Left ventricle myocardium inferior (tissue), 1 donor: ENCODE data around the gene PPP2R2C. TPM values are rescaled to one million over a fixed set of nuclear protein-coding genes. Genes with fewer than 3 reads are reported as not detected.

Experiments used
- DNase-seq: peaks from one replicate; pipeline ENCODE4 v3.0.0-alpha.2; 2020
- H3K27ac ChIP-seq: fragments of 200-600 bp; replicated peaks from 2 replicates; pipeline ENCODE4 v1.8.0; 2021
- H3K27me3 ChIP-seq: fragments of 200-600 bp; 2 replicates; pipeline ENCODE4 v1.8.0; 2021; ENCODE audit warnings: low read depth
- H3K36me3 ChIP-seq: fragments of 200-600 bp; 2 replicates; pipeline ENCODE4 v1.8.0; 2021
- H3K4me1 ChIP-seq: fragments of 200-600 bp; 2 replicates; pipeline ENCODE4 v1.8.0; 2021
- H3K4me3 ChIP-seq: fragments of 200-600 bp; 2 replicates; pipeline ENCODE4 v1.8.0; 2021; ENCODE audit warnings: mild to moderate bottlenecking, moderate library complexity
- H3K9me3 ChIP-seq: fragments of 200-600 bp; replicated peaks from 2 replicates; pipeline ENCODE4 v1.8.0; 2021
- intact Hi-C: fragments of 100-400 bp; cut with micrococcal nuclease; formaldehyde crosslinking; loops from one replicate; pipeline ENCODE4 v1.11.0; 2022
- total RNA-seq: library from RNA; stranded (reverse); fragmentation: NEBNext Ultra II Directional; extraction: Animal tissue kit (Norgen Biotek cat#: 25700); gene quantifications from one replicate; pipeline ENCODE4 v1.2.1, GENCODE V29; 2021
- TF ChIP-seq, protein P1 (sequence below): fragments of 200-600 bp; IDR thresholded peaks from 2 replicates; pipeline ENCODE4 v1.8.0; 2021; ENCODE audit warnings: antibody characterized with exemption, mild to moderate bottlenecking, borderline replicate concordance
- donor health status: DM: no; HTN: yes; CAD: no; lungs with severe emphysema.

The PPP2R2C gene
- total RNA-seq, 1 donor from 2014 or later: 9.7 TPM

GRCh38 chr4:6338175-6338950 lies 134.1 kb downstream of the PPP2R2C start:
- intact Hi-C loops: no loop called here
- no peak for DNase-seq
- peaks cover 66% of the 10 kb centered on the region for H3K27me3 ChIP-seq

DNA sequence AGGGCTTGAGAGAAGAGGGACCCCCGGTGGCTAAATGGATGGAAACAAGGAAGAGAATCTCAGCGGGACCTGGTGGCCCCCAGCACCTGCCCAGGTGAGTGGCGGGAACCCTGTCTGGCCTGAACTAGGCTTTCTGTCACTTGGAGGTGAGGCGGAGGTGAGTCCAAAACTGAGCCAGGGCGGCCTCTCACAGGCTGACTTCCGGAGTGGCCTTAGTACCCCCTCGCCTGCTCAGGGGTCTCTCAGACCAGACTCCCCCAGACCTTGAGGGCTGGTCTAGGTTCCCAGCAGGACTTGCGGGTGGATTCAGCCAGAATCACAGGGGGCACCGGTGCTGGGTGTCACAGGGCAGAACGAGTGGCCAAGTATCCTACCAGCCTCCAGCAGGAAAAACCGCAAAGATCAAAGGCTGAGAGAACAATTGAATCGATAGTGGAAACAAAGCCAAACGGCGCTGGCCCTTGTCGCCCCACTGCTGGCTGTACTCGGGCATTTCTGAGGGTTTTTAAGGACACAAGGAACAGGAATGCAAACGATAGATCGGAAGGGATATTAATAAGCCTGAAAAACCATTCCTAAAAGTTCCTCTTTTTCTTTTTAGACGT lies 135.0 kb downstream of the PPP2R2C start:
- TF ChIP-seq, protein P1, sequence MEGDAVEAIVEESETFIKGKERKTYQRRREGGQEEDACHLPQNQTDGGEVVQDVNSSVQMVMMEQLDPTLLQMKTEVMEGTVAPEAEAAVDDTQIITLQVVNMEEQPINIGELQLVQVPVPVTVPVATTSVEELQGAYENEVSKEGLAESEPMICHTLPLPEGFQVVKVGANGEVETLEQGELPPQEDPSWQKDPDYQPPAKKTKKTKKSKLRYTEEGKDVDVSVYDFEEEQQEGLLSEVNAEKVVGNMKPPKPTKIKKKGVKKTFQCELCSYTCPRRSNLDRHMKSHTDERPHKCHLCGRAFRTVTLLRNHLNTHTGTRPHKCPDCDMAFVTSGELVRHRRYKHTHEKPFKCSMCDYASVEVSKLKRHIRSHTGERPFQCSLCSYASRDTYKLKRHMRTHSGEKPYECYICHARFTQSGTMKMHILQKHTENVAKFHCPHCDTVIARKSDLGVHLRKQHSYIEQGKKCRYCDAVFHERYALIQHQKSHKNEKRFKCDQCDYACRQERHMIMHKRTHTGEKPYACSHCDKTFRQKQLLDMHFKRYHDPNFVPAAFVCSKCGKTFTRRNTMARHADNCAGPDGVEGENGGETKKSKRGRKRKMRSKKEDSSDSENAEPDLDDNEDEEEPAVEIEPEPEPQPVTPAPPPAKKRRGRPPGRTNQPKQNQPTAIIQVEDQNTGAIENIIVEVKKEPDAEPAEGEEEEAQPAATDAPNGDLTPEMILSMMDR: no peak
- H3K27me3 ChIP-seq: peaks cover 74% of the 10 kb centered on the region
- no peaks in the 10 kb centered on the region for H3K36me3 ChIP-seq
- intact Hi-C loops: no loop called here
- no peak overlapping the region for H3K4me3 ChIP-seq
- peaks cover 6% of the 10 kb centered on the region for H3K9me3 ChIP-seq
- H3K4me1 ChIP-seq: peaks cover 4% of the 10 kb centered on the region
- DNase-seq: no peak
- H3K27ac ChIP-seq: no peak overlapping the region

More at GRCh38 chr4:6338175-6338950, 134.1 kb downstream of the PPP2R2C start:
- H3K36me3 ChIP-seq: no peaks in the 10 kb centered on the region
- peaks cover 10% of the 10 kb centered on the region for H3K4me1 ChIP-seq
- H3K27ac ChIP-seq: no peak overlapping the region
- no peak overlapping the region for H3K4me3 ChIP-seq
- TF ChIP-seq, protein P1: no peak
- peaks cover 6% of the 10 kb centered on the region for H3K9me3 ChIP-seq

GRCh38 chr4:6336166-6336565 lies 136.2 kb downstream of the PPP2R2C start:
- TF ChIP-seq, protein P1: no peak
- Histone ChIP-seq H3K27me3 (peaks cover 79% of the 10 kb centered on the region), H3K9me3 (peaks cover 10% of the 10 kb centered on the region), H3K36me3 (no peaks in the 10 kb centered on the region), H3K27ac (no peak overlapping the region), H3K4me3 (no peak overlapping the region), H3K4me1 (no peaks in the 10 kb centered on the region)
- intact Hi-C loops: no loop called here
- DNase-seq: no peak

DNA sequence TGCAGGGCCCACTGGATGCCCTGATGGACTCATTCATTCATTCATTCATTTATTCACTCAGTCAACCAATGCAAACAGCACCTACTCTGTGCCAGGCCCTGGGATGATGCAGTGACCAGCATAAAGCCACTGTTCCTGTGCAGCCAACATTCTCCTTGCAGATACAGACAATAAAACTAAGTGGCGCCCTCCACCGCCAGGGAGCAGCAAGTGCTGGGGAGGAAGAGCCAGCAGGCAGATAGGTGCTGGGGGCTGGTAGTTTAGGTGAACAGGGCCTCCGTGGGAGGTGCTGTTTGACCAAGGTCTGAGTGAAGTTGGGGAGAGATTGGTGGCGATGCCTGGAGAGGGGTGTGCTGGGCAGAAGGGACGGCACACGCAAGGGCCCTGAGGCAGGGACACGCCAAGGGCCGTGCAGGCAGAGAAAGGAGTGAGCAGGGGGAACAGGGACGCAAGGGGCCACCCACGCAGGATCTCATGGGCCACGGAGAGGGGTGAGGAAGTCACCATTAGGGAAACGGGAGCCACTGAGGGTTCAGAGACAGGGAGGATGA lies 137.3 kb downstream of the PPP2R2C start:
- H3K9me3 ChIP-seq: peaks cover 10% of the 10 kb centered on the region
- no peaks in the 10 kb centered on the region for H3K36me3 ChIP-seq
- intact Hi-C loops: no loop called here
- peaks cover 69% of the 10 kb centered on the region for H3K27me3 ChIP-seq
- DNase-seq: no peak
- H3K4me1 ChIP-seq: no peaks in the 10 kb centered on the region
- TF ChIP-seq, protein P1: no peak
- no peak overlapping the region for H3K27ac ChIP-seq
- H3K4me3 ChIP-seq: no peak overlapping the region

- H3K4me3 ChIP-seq: no peak overlapping the region
- DNase-seq: no peak
- H3K9me3 ChIP-seq: peaks cover 10% of the 10 kb centered on the region
- no peak overlapping the region for H3K27ac ChIP-seq
- intact Hi-C loops: no loop called here
- TF ChIP-seq, protein P1: no peak
- H3K36me3 ChIP-seq: no peaks in the 10 kb centered on the region
- peaks cover 65% of the 10 kb centered on the region for H3K27me3 ChIP-seq
- no peaks in the 10 kb centered on the region for H3K4me1 ChIP-seq
These were observed 138.1 kb downstream of the PPP2R2C start for GRCh38 chr4:6334203-6334887.
